IMR-90 (cell line): ENCODE results near the gene SPRY1. TPM values are rescaled to one million over a fixed set of nuclear protein-coding genes. Genes with fewer than 3 reads are reported as not detected.

Experiments
- ATAC-seq: fragments of 200-7000 bp; cut with Tn5 transposase; 2 replicates; pipeline ENCODE4 v1.9.1; 2020; ENCODE audit warnings: low read depth, mild to moderate bottlenecking, moderate library complexity
- BruUV-seq: library from RNA; stranded (reverse); fragments of 400-500 nt; replicated peaks from 2 replicates; lab custom pipeline; 2021; lab: Mats Ljungman, UMichigan
- CTCF ChIA-PET: fragments of 300-600 bp; formaldehyde crosslinking; extraction: SDS; loops from one replicate; lab custom pipeline; 2021; ENCODE audit warnings: antibody characterized with exemption; lab: Yijun Ruan, JAX
- POLR2A ChIA-PET: fragments of 300-600 bp; sonication (Branson Sonifier 250); formaldehyde crosslinking; loops from one replicate; lab custom pipeline; 2022; ENCODE audit warnings: antibody characterized with exemption; ENCODE audit not compliant: unreplicated experiment; lab: Charles Lee
- DNase-seq: peaks from one replicate; pipeline ENCODE4 v3.0.0; 2013
- H2AFZ ChIP-seq: replicated peaks from 2 replicates; pipeline ENCODE3; 2013; ENCODE audit warnings: low read length, mild to moderate bottlenecking; ENCODE audit not compliant: poor library complexity
- H2AK5ac ChIP-seq: 2 replicates; pipeline ENCODE4 v1.6.1; 2013; ENCODE audit warnings: low read depth, low read length, inconsistent platforms
- H2AK9ac ChIP-seq: replicated peaks from 2 replicates; pipeline ENCODE3; 2013; ENCODE audit warnings: mild to moderate bottlenecking, low read depth, low read length, moderate library complexity; ENCODE audit not compliant: poor library complexity
- H2BK120ac ChIP-seq: 2 replicates; pipeline ENCODE4 v1.6.1; 2013; ENCODE audit warnings: low read depth, low read length, inconsistent platforms
- H2BK15ac ChIP-seq: 3 replicates; pipeline ENCODE4 v1.6.1; 2013; ENCODE audit warnings: low read depth, low read length, inconsistent platforms
- H2BK20ac ChIP-seq: 2 replicates; pipeline ENCODE4 v1.6.1; 2013; ENCODE audit warnings: low read depth, mild to moderate bottlenecking, inconsistent platforms, low read length, moderate library complexity
- H2BK5ac ChIP-seq: 2 replicates; pipeline ENCODE4 v1.6.1; 2013; ENCODE audit warnings: mild to moderate bottlenecking, low read depth, low read length, inconsistent platforms; ENCODE audit not compliant: poor library complexity, severe bottlenecking
- H3K14ac ChIP-seq: replicated peaks from 2 replicates; pipeline ENCODE4 v1.6.1; 2013; ENCODE audit warnings: low read depth, low read length, inconsistent platforms
- H3K18ac ChIP-seq: 2 replicates; pipeline ENCODE4 v1.6.1; 2013; ENCODE audit warnings: low read depth, low read length, control low read depth
- H3K23ac ChIP-seq: 2 replicates; pipeline ENCODE4 v1.6.1; 2013; ENCODE audit warnings: low read depth, low read length, inconsistent platforms
- H3K27ac ChIP-seq: 2 replicates; pipeline ENCODE4 v1.5.1; 2013; ENCODE audit warnings: mild to moderate bottlenecking, control low read depth, low read length; ENCODE audit not compliant: insufficient read depth
- H3K27me3 ChIP-seq: 2 replicates; pipeline ENCODE4 v1.6.1; 2013; ENCODE audit warnings: low read length; ENCODE audit not compliant: control insufficient read depth, insufficient read depth
- H3K36me3 ChIP-seq: 2 replicates; pipeline ENCODE4 v1.6.1; 2013; ENCODE audit warnings: low read length, mixed read lengths; ENCODE audit not compliant: control insufficient read depth, insufficient read depth
- H3K4ac ChIP-seq: 2 replicates; pipeline ENCODE4 v1.6.1; 2013; ENCODE audit warnings: low read depth, low read length, inconsistent platforms
- H3K4me1 ChIP-seq: 2 replicates; pipeline ENCODE4 v1.6.1; 2013; ENCODE audit warnings: low read length, mixed read lengths; ENCODE audit not compliant: control insufficient read depth, insufficient read depth
- H3K4me2 ChIP-seq: 2 replicates; pipeline ENCODE4 v1.6.1; 2013; ENCODE audit warnings: low read depth, mild to moderate bottlenecking, control low read depth, low read length, moderate library complexity
- H3K4me3 ChIP-seq: 2 replicates; pipeline ENCODE4 v1.5.1; 2013; ENCODE audit warnings: low read depth, mild to moderate bottlenecking, control low read depth, low read length, moderate library complexity; ENCODE audit not compliant: insufficient read depth
- H3K56ac ChIP-seq: 2 replicates; pipeline ENCODE4 v1.6.1; 2013; ENCODE audit warnings: low read length, inconsistent platforms; ENCODE audit not compliant: insufficient read depth; ENCODE audit errors: extremely low read depth
- H3K79me1 ChIP-seq, 2 experiments: 2 replicates each; pipeline ENCODE4 v1.6.1; 2013; ENCODE audit warnings: low read length in 2 of 2, inconsistent platforms in 1 of 2, low read depth in 1 of 2
- H3K9ac ChIP-seq: 2 replicates; pipeline ENCODE4 v1.6.1; 2013; ENCODE audit warnings: low read depth, low read length, control low read depth
- H3K9me1 ChIP-seq: 2 replicates; pipeline ENCODE4 v1.6.1; 2013; ENCODE audit warnings: low read length, inconsistent platforms; ENCODE audit not compliant: insufficient read depth
- H3K9me3 ChIP-seq: 2 replicates; pipeline ENCODE4 v1.6.1; 2013; ENCODE audit warnings: low read length; ENCODE audit not compliant: control insufficient read depth, insufficient read depth
- H4K20me1 ChIP-seq: 2 replicates; pipeline ENCODE4 v1.6.1; 2013; ENCODE audit warnings: low read length, inconsistent platforms; ENCODE audit not compliant: insufficient read depth
- H4K5ac ChIP-seq: 2 replicates; pipeline ENCODE4 v1.6.1; 2013; ENCODE audit warnings: mild to moderate bottlenecking, low read depth, low read length, control low read depth
- H4K8ac ChIP-seq, 2 experiments: 2 replicates each; pipeline ENCODE4 v1.6.1; 2013; ENCODE audit warnings: low read depth in 2 of 2, low read length in 2 of 2, control low read depth in 1 of 2, inconsistent platforms in 1 of 2
- H4K91ac ChIP-seq: 2 replicates; pipeline ENCODE4 v1.6.1; 2013; ENCODE audit warnings: low read depth, low read length, inconsistent platforms; ENCODE audit not compliant: insufficient read depth
- BHLHE40 ChIP-seq: fragments of 150-350 bp; IDR thresholded peaks from 2 replicates; pipeline ENCODE4 v1.6.1; 2016; ENCODE audit warnings: mild to moderate bottlenecking, low read depth, low read length
- CEBPB ChIP-seq: IDR thresholded peaks from 2 replicates; pipeline ENCODE4 v1.6.1; 2012; ENCODE audit warnings: low read depth, low read length, improper control_type of control experiment
- CHD1 ChIP-seq: IDR thresholded peaks from 2 replicates; pipeline ENCODE4 v1.6.1; 2012; ENCODE audit warnings: low read depth, low read length, improper control_type of control experiment
- CTCF ChIP-seq: conservative IDR thresholded peaks from 2 replicates; pipeline ENCODE4 v1.5.1; 2012; ENCODE audit warnings: mild to moderate bottlenecking, low read depth, low read length, improper control_type of control experiment
- MAFK ChIP-seq: IDR thresholded peaks from 2 replicates; pipeline ENCODE4 v1.6.1; 2012; ENCODE audit warnings: low read depth, low read length, improper control_type of control experiment
- NFE2L2 ChIP-seq: fragments of 150-350 bp; IDR thresholded peaks from 2 replicates; pipeline ENCODE4 v1.6.1; 2016; ENCODE audit warnings: low read depth, mild to moderate bottlenecking, low read length
- POLR2A ChIP-seq: IDR thresholded peaks from 2 replicates; pipeline ENCODE4 v1.6.1; 2012; ENCODE audit warnings: mild to moderate bottlenecking, low read depth, low read length
- RAD21 ChIP-seq: IDR thresholded peaks from 2 replicates; pipeline ENCODE4 v1.6.1; 2012; ENCODE audit warnings: low read length, improper control_type of control experiment
- RCOR1 ChIP-seq: IDR thresholded peaks from 2 replicates; pipeline ENCODE4 v1.6.1; 2012; ENCODE audit warnings: mild to moderate bottlenecking, low read length, improper control_type of control experiment; ENCODE audit not compliant: insufficient replicate concordance
- RFX5 ChIP-seq: IDR thresholded peaks from 2 replicates; pipeline ENCODE4 v1.8.0; 2012; ENCODE audit warnings: low read depth, mild to moderate bottlenecking, low read length, moderate library complexity
- SMC3 ChIP-seq: fragments of 150-350 bp; IDR thresholded peaks from 2 replicates; pipeline ENCODE4 v1.6.1; 2016; ENCODE audit warnings: low read depth, mild to moderate bottlenecking, antibody characterized with exemption, low read length, moderate library complexity
- WGBS, 2 experiments: methylation state at CpG; one replicate each; pipeline versions ENCODE4 v1.1.5 to v1.1.7; 2013; ENCODE audit warnings: missing lambda C conversion rate in 2 of 2; ENCODE audit not compliant: insufficient read length in 1 of 2; ENCODE audit errors: extremely low coverage in 2 of 2; 5-methylcytosine and 5-hydroxymethylcytosine counted together
- dilution Hi-C: fragments of 300-500 bp; cut with HindIII; formaldehyde crosslinking; loops from one replicate; pipeline ENCODE4 v1.14.3; 2018; ENCODE audit warnings: low sequenced_read_pairs; ENCODE audit not compliant: unreplicated experiment
- in situ Hi-C: fragments of 300-500 bp; cut with MboI; formaldehyde crosslinking; loops from 3 replicates; pipeline ENCODE4 v1.14.3; 2019; ENCODE audit warnings: low sequenced_read_pairs, inconsistent platforms, mixed read lengths
- intact Hi-C: fragments of 100-400 bp; cut with micrococcal nuclease; formaldehyde crosslinking; loops from 2 replicates; pipeline ENCODE4 v1.10.0; 2022
- polyA plus RNA-seq, 3 experiments: library from polyadenylated mRNA; depleted of rRNA; stranded (reverse); fragments of >200 nt; gene quantifications; 2 replicates each; pipeline ENCODE4 v1.2.3, GENCODE V29; 2012; ENCODE audit warnings: low replicate concordance in 1 of 3
- total RNA-seq: library from RNA; depleted of rRNA; stranded (reverse); fragments of >200 nt; gene quantifications from 2 replicates; pipeline ENCODE4 v1.2.3, GENCODE V29; 2012
- TF ChIP-seq, protein P1 (sequence below): fragments of 150-350 bp; IDR thresholded peaks from 2 replicates; pipeline ENCODE4 v1.6.1; 2017; ENCODE audit warnings: mild to moderate bottlenecking, antibody characterized with exemption, low read length, low read depth

SPRY1 gene
- total and polyA plus RNA-seq, 2 of the 4 experiments (the other 2 are of a cell fraction) = 1.4 to 2.2 TPM

DNA sequence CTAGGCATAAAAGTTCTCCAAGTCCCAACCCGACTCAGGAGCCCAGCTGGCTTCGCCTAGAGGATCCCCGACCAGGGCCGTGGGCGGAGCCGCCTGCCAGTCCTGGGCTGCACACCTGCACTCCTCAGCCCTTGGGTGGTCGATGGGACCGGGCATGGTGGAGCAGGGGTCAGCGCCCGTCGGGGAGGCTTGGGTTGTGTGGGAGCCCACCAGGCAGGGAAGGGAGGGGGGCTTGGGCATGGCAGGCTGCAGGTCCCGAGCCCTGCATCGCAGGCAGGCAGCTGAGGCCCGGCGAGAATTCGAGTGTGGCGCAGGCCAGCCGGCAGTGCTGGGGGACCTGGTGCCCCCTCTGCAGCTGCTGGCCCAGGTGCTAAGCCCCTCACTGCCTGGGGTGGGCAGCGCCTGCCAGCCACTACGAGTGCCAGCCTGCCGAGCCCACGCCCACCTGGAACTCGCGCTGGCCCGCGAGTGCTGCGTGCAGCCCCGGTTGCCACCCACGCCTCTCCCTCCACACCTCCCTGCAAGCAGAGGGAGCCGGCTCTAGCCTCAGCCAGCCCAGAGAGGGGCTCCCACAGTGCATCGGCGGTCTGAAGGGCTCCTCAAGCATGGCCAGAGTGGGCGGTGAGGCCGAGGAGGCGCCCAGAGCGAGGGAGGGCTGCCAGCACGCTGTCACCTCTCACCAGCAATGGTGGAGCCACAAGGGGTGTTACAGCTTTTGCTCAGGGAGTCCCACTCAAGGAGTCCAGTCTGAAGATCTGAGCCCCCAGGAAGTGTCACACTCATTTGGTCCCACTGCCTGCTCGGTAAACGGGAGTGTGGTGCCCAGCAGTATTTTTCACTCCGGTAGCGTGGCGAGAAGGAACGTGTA, 38.9 kb downstream of the SPRY1 start:
- Histone ChIP-seq H2AK9ac (no peak overlapping the region), H3K79me1 (no peaks in the 10 kb centered on the region), H3K23ac (no peak overlapping the region), H3K4ac (no peak overlapping the region), H4K91ac (no peak overlapping the region), H2BK15ac (no peak overlapping the region), H4K8ac (no peak overlapping the region), H3K9ac (no peak overlapping the region), H4K5ac (no peak overlapping the region), H3K4me1 (no peaks in the 10 kb centered on the region), H3K56ac (no peak overlapping the region), H4K20me1 (no peaks in the 10 kb centered on the region), H2BK20ac (no peak overlapping the region), H2BK5ac (no peak overlapping the region), H3K14ac (no peak overlapping the region), H2AK5ac (no peak overlapping the region), H3K36me3 (no peaks in the 10 kb centered on the region), H2AFZ (no peak overlapping the region), H3K27me3 (no peaks in the 10 kb centered on the region), H3K4me3 (no peak overlapping the region), H3K4me2 (no peak overlapping the region), H3K9me1 (no peaks in the 10 kb centered on the region), H3K9me3 (no peaks in the 10 kb centered on the region), H3K27ac (no peak overlapping the region), H3K18ac (no peak overlapping the region), H2BK120ac (no peak overlapping the region)
- BruUV-seq = no TSS peak
- DNase-seq = no peak
- ChIA-PET CTCF (no interaction called here), POLR2A (no interaction called here)
- intact Hi-C loops = no loop called here
- dilution Hi-C loops = no loop called here
- 95% methylated on average over 23 of the region's 43 CpGs; no CpG with 5 or more reads in 1 of the 2 experiments for WGBS, 2 experiments
- ATAC-seq = no peak
- TF ChIP-seq RFX5 (no peak), MAFK (no peak), BHLHE40 (no peak), POLR2A (no peak), CHD1 (no peak), NFE2L2 (no peak), RAD21 (no peak), RCOR1 (no peak), CTCF (no peak), SMC3 (no peak), CEBPB (no peak)
- TF ChIP-seq, protein P1, sequence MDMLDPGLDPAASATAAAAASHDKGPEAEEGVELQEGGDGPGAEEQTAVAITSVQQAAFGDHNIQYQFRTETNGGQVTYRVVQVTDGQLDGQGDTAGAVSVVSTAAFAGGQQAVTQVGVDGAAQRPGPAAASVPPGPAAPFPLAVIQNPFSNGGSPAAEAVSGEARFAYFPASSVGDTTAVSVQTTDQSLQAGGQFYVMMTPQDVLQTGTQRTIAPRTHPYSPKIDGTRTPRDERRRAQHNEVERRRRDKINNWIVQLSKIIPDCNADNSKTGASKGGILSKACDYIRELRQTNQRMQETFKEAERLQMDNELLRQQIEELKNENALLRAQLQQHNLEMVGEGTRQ = no peak
- in situ Hi-C loops = no loop called here
